H1 (cell line): Measurements from ENCODE around the gene CEBPG. TPM values are rescaled to one million over a fixed set of nuclear protein-coding genes. Genes with fewer than 3 reads are reported as not detected.

ENCODE experiments used
- CHD1 ChIP-seq: IDR thresholded peaks from 2 replicates; pipeline ENCODE4 v1.6.1; 2012; ENCODE audit warnings: low read depth, low read length, improper control_type of control experiment
- CREB1 ChIP-seq: IDR thresholded peaks from 2 replicates; pipeline ENCODE4 v1.6.1; 2012; ENCODE audit warnings: inconsistent platforms
- RNF2 ChIP-seq: fragments of 200-900, 300-1000 bp; sonication (generic); IDR thresholded peaks from 2 replicates; pipeline ENCODE4 v1.7.1; 2016; ENCODE audit warnings: borderline replicate concordance, low read depth, mild to moderate bottlenecking, antibody characterized with exemption, low read length; ENCODE audit not compliant: poor library complexity, severe bottlenecking; ENCODE audit errors: missing control alignments
- SP2 ChIP-seq: IDR thresholded peaks from 2 replicates; pipeline ENCODE4 v1.6.1; 2012; ENCODE audit warnings: mild to moderate bottlenecking, low read length, inconsistent platforms
- polyA plus RNA-seq, 7 experiments: library from polyadenylated mRNA; depleted of rRNA in 3 of 7; stranded (reverse) in 5 of 7; unstranded in 2 of 7; fragments of >200 nt in 5 of 7; fragments of 200-250 nt in 2 of 7; gene quantifications; 1 replicate in 5 of 7; 2 replicates in 1 of 7; 4 replicates in 1 of 7; pipeline versions ENCODE4 v1.2.1 to v1.2.3, GENCODE V29; 2011 to 2013; ENCODE audit warnings: missing spikeins in 2 of 7, mixed read lengths in 2 of 7
- total RNA-seq: library from RNA; stranded (reverse); fragmentation: NEBNext Ultra II Directional; extraction: Animal tissue kit (Norgen Biotek cat#: 25700); gene quantifications from 2 replicates; pipeline ENCODE4 v1.2.1, GENCODE V29; 2021

CEBPG gene
- total and polyA plus RNA-seq, 2 of the 8 experiments (the other 6 are each of a cell fraction or from before 2014, with no cell fraction given), result 12.3 to 35.4 TPM

DNA sequence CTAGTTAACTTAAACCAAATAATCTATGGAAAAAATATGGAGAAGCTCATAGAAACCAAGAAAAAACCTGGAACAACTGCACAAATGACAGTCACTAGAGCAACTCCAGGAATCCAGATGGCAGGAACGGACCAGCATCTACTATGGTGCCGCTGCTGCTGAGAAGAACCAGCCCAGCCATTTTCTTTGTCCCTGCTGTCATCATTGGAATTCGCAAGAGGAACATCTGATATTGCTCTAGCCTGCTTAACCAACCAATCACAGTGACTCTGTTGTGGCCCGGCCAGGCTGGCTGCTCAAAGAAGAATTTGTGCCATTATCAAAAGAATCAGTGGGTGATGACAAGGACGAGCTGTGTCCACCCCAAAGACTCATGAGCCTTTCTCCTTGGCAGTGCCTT, 38.1 kb upstream of the CEBPG start (continued):
- TF ChIP-seq CHD1, result no peak
- no peak for TF ChIP-seq SP2
- no peak for TF ChIP-seq CREB1
- TF ChIP-seq RNF2, result no peak
